HG03139 (cell line): ENCODE data around the gene RHD.
"Not testable (repeated sequence)": the region's sequence is repeated elsewhere in the genome, so short reads cannot be mapped to it uniquely, and the experiment has no call there.

Experiments
- ATAC-seq: cut with Tn5 transposase; IDR thresholded peaks from one replicate; pipeline ENCODE4 v1.9.1; 2021; ENCODE audit not compliant: unreplicated experiment

The RHD gene

GRCh38 chr1:25272238-25272637, at the start of gene RHD:
RHD (plus strand) TSS chr1:25272509; CDS start chr1:25272548, 39 bp downstream.
- ATAC-seq, result not testable (repeated sequence)

GRCh38 chr1:25222606-25223005, 49.7 kb upstream of the RHD start:
- ATAC-seq, result no peak

- no peak for ATAC-seq
Observed at GRCh38 chr1:25223471-25223870, 48.8 kb upstream of the RHD start.

GRCh38 chr1:25232027-25232865, 40.1 kb upstream of the RHD start, which contains the start of gene SYF2:
SYF2 (minus strand) TSS chr1:25232502; CDS start chr1:25232467, 35 bp downstream.
- ATAC-seq, result peak; percentile 72

GRCh38 chr1:25232866-25233784, 39.2 kb upstream of the RHD start:
- peak; percentile 45 for ATAC-seq

- not testable (repeated sequence) for ATAC-seq
Observed at GRCh38 chr1:25235411-25235810, 36.9 kb upstream of the RHD start.

GRCh38 chr1:25236261-25236660, 36.0 kb upstream of the RHD start:
- ATAC-seq, result not testable (repeated sequence)

- ATAC-seq, result no peak
Observed at GRCh38 chr1:25238046-25238445, 34.3 kb upstream of the RHD start.

GRCh38 chr1:25239681-25240541, 32.4 kb upstream of the RHD start:
- peak; percentile 64 for ATAC-seq

GRCh38 chr1:25243907-25244306, 28.4 kb upstream of the RHD start:
- ATAC-seq, result no peak

GRCh38 chr1:25245393-25245792, 26.9 kb upstream of the RHD start:
- no peak for ATAC-seq

GRCh38 chr1:25245809-25246599, 26.3 kb upstream of the RHD start:
- ATAC-seq, result no peak

GRCh38 chr1:25246600-25247023, 25.7 kb upstream of the RHD start:
- no peak for ATAC-seq

GRCh38 chr1:25247024-25247828, 25.1 kb upstream of the RHD start, which contains the start of gene RSRP1:
RSRP1 (minus strand) TSS chr1:25247454; CDS start chr1:25246963, 491 bp downstream.
- ATAC-seq, result peak; percentile 85

- no peak for ATAC-seq
Observed at GRCh38 chr1:25247829-25248754, 24.2 kb upstream of the RHD start.

GRCh38 chr1:25253911-25254310, 18.4 kb upstream of the RHD start:
- ATAC-seq, result no peak

- no peak for ATAC-seq
Observed at GRCh38 chr1:25255706-25256577, 16.4 kb upstream of the RHD start.
